GM19043 (cell line): ENCODE measurements around the gene BNIP5.
"Not testable (repeated sequence)": the region's sequence is repeated elsewhere in the genome, so short reads cannot be mapped to it uniquely, and the experiment has no call there.

Source experiments
- ATAC-seq: cut with Tn5 transposase; IDR thresholded peaks from one replicate; pipeline ENCODE4 v1.9.1; 2021; ENCODE audit warnings: low read depth; ENCODE audit not compliant: unreplicated experiment

Gene BNIP5

DNA sequence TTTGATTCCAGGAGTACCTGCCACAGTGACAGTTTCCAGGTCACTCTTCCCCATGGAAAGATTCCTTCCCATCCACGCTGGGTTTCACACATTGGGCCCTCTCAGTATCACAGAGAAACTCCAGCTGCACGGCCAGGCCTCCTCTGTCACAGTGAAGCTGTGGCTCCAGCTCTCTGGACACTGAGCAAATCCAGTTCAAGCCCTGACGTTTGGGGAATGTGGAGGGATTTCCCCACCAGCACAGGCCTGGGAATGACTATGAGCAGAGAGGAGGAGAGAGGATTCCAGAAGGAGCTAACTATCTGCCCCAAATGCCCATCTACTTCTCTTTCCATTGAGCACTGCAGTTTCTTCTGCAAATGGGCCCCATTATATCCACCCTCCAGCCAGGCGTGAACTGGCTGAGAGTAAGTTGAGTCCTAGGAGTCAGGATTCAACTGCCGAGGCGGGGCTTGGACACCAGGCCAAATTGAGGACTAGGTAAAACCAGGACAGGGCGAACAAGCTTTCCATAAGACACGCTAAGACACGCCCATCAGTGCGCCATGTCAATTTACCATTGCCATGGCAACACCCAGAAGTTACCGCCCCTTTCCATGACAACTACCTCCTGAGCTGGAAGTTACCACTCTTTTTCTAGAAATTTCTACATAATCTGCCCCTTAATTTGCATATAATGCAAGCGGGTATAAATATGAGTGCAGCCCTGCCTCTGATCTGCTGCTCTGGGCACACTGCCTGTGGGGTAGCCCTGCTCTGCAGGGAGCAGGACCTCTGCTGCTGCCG is 9.2 kb upstream of the BNIP5 start:
- ATAC-seq: no peak

DNA sequence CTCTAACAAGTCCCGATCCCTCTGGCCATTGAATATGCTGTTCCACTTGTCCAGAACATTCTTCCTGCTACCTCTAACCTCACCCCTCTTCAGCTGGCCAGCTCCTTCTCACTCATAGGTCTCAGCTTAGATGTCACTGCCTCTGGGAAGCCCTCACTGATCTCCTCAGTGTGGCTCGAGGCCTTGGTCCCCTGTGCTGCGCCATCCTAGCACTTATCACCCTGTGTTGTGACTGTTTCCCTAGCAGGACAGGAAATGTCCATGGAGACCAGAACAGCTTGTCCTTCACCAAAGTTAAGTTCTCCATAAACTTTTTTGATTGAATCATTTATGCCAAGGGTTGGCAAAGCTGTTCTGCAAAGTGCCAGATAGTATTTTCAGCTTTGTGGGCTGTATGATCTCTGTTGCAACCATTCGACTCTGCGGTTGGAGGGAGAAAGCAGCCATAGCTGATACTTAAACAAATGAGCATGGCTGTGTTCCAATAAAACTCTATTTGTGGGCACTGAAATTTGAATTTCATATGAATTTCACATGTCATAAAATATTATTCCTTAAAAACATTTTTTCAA is 6.5 kb upstream of the BNIP5 start:
- no peak for ATAC-seq

DNA sequence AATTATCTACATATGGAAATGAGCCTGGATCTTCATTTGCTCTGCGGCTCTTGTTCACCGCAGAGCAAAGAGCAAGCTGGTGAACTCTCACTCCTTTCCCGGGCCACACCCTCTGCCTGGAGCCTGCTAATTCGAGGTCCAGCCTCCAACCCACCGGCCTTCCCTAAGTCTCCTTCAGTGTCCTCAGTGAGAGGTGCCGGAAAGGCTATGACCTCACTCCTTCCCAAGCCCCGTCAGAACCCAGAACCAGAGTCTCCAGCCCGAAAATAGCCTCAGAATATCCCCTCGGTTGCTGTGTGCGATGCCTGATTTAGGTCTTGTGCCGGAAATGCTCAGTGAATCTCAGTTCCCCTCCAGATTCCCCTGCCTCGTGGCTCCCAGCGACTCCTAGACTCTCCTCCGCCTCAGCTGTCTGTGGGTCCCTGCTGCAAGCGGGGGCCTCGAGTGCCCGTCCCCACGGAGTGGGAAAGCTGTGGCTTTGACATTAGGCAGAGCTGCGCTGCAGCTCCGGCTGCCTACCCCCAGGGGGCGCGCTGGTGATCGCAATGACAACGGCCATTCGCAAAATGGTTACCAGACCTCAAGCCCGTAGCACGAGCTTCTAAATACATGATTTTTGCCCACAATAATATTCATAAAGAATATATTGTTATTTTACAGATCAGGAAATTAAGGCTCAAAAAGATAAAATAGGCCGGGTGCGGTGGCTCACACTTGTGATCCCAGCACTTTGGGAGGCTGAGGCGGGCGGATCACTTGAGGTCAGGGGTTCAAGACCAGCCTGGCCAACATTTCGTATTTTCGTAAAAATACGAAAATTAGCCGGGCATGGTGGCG is 4.1 kb upstream of the BNIP5 start:
- no peak for ATAC-seq

DNA sequence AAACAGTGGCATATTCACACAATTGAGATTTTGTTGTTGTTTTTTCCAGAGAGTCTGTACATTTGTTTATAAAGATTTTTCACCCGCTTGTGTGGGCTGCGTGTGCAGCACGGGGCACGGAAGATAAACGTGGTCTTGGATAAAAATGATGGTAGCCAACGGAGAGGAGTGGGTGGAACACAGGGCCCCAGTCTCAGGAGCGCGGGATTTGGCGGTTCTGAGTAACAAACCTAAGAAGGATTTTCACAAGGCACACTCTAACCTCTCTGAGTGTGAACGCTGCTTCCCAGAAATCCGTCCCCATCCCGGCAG is 3.6 kb upstream of the BNIP5 start:
- no peak for ATAC-seq

DNA sequence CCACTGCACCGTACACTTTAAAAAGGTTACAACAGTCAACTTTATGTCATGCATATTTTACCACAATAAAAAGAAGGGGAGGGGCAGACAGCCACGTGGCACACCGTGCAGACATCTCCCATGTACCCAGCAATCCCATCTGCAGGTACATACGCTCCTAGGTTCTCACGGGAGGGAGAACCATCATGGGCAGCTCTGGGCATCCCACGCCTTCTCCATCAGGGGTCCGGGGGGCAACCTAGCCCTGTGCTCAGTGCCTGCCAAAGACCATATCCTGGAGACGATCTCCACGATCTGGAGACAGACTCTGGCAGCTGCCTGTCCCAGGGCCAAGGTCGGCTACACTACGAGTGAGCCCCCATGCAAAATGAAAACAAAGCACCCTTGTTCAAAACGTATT is 2.5 kb upstream of the BNIP5 start:
- no peak for ATAC-seq

DNA sequence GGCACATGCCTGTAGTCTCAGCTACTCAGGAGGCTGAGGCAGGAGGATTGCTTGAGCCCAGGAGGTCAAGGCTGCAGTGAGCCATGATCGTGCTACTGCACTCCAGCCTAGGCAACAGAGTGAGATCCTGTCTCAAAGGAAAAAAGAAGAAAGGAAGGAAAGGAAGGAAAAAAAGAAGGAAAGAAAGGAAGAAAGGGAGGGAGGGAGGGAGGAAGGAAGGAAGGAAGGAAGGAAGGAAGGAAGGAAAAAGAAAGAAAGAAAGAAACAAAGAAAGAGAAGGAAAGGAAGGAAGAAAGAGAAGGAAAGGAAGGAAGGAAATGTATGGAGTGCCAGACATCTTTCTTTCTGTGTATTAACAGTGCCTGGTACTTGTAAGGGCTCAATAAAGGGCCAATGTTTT is 1.5 kb upstream of the BNIP5 start:
- not testable (repeated sequence) for ATAC-seq

DNA sequence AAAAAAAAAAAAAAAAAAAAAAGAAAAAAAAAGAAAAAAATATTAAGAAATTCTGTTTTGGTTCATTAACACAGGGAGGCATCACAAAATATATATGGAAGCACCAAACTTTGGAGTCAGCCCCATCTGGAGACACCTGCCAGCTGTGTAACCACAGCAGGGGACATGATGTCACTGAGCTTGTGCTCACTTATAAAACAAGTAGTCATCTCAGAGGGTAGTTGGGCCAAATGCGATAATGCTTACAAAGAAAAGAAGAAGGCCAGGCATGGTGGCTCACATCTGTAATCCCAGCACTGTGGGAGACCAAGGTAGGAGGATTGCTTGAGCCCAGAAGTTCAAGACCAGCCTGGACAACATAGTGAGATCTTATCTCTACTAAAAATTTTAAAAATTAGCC is 1.1 kb upstream of the BNIP5 start:
- no peak for ATAC-seq

DNA sequence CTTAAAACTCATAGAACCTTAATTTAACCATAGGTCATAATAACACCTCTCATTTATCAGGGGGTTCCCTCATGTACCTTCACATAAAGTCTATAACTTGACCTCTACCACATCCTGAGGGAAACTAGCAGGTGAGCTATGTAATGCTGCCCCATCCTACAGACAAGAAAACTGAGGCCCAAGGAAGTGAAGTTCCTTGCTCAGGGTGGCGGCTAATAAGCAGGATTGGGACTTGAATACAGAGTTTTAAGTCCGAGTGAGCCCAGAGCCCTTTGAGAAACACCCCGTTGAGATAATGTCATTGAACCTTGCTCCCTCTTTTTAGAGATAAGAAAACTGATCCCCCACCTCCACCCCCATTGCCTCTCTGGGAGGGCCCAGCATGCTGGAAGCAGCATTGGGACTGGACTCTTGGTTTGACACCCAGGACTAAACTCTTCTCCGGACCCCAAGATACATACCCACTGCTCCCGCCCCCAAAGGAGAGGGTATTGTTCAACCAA is 429 bp downstream of the BNIP5 start:
- no peak for ATAC-seq

DNA sequence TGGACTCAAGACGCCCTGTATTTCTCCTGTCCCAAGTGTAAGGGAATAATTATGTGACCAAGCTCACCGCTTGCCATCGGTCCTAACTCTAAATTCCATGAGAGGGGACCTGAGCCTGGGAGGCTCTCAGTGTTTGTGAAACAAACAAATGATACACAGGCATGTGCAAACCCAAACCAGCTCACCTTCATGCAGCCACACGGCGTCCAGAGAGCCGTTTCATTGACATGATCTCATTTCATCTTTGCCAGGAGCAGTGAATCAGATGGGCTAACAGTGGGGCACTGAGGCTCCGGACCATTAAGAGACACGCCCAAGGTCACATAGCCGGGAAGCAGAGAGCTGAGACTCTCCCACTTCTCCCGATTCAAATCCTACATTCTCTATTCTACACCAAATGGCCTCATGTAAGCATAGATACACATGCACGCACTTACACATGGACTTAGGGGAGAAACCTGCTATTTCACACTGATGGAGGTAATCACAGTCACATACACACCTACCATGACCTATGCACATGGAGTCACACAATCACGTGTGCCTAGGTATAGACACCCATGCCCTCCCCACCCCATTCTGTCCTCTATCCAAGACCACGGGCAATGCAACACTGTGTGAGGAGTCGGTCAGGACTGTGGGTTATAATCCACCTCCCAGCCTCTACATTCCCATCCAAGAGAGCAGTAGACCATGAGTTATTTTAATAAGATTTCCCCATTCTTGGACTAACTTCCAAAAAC is 1.1 kb downstream of the BNIP5 start:
- no peak for ATAC-seq

DNA sequence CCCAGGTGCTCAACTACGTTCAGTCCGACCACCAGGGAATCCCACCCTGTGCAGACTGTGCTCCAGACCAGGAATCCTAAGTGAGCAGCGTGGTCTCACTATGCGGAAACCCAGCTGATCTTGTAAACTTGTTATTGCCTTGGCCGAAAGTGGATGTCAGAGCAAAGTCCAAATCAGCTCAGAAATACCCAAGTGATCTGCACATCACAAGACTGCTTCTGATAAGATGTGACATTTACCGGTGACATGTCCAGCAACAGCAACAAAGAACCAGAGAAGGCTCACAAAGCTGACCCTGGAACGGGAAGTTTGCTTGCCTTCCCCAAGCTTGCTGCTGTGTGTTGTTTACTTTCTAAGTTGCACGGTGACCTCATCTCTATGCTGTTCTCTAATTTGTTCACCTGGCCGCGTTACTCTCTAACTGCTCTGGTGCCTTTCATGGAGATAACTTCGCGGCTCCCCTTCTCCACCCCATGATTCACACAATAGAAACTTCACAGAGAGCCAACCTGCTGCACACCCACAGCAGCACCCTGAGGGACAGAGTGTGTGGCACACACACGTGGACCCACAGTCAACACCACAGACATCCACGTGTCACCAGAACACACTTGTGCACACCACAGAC is 1.7 kb downstream of the BNIP5 start:
- ATAC-seq: no peak

DNA sequence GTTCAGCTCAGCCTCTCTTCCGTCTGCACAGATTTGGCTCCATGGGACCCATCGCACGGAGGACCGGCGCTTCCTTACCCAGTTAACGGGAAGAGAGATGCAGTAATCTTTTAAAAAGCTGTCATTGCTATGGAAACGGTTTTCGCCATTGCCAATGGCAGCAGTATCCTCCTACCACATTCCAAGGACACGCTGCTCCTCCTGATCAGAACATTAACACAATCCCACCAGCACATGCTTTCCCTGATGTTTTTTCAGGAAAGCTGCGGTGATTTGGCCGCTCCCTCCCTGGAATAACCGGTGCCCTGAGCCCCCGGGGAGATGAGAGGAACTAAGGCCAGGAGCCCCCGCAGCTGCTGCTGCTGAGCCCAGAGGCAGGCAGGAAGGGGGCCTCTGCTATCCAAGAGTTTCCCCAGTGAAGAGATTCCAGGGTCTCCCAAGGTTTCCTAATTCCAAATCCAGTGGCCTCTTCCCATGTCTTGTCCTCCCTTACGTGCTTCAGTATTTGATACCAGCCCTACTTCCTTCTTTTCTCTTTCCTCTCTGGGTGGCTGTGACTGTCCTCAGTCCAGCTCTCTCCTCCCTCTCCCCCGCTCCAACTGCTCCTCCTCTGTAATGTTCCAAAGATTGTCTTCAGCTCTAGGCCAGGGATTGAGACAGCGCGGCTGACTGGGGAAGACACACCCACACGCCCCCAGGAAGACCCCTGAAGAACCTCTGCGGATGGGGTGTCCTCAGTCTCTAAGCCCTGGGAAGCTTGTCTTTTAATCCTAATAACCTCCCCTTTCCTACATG is 2.6 kb downstream of the BNIP5 start:
- ATAC-seq: no peak

DNA sequence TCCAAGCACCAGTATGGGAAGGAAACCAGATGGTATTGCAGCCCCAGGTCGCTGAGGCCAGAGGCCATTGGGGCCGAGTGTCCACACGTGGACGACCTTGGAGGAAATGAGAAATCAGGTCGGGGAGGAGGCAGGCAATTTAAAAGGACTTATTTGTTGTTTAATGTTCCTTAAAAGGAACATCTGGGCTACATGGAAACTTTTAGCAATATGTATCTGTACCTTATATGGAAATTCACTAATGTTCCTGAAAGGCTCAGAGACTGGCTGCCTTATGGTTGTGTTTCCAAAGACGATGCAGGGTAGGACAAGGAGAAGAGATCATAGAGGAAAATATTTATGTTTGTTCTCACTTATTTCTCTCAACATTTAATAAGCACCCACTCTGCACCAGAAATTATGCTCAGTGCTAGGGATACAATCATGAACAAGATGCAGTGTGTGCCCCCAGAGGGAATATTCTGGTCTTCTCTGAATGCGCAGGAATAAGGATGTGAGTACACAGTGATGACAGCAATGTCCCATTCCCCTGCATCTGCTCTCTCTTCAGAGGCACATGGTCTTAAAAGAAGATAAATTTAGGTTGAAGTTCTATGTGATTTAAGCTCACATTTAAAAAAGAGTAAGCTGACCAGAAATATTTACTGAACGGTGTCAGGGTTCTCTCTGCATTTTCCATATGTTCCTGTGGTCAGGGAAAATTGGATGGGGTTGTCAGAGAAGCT is 3.4 kb downstream of the BNIP5 start:
- no peak for ATAC-seq

DNA sequence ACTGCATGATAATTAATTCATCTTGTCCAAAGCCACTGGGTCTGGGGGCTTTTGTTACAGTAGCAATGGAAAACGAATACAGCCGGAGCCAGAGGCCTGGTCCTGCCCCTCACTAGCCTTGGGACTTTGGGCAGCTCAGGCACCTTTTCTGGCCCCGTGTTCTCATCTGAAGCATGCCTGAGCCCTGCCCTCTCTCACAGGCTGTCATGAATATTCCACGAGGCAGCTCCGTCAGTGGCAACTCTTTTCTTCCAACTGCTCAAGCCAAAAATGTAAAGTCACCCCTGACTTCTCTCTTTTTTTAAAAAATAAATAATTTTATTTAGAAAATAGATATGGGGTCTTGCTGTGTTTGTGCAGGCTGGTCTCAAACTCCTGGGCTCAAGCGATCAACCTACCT is 5.3 kb downstream of the BNIP5 start:
- no peak for ATAC-seq

DNA sequence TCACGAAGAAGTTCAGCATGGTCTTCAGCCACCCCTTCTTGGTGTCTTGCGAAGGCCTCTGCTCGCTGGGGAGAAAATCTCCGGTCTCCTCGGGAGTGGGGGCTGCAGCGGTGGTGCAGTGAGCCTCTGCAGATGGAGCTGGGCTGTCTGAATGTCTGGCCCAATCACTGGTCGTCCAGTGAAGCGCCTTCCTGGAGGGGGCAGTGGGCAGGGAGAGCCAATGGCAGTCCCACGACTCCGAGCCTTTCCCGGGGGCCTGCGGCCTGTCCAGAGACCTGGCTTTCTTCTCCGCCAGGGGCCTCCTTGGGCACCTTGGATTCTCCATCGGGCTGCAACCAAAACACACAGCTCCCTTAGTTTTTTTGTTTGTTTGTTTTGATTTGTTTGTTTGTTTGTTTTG is 6.3 kb downstream of the BNIP5 start:
- ATAC-seq: no peak

DNA sequence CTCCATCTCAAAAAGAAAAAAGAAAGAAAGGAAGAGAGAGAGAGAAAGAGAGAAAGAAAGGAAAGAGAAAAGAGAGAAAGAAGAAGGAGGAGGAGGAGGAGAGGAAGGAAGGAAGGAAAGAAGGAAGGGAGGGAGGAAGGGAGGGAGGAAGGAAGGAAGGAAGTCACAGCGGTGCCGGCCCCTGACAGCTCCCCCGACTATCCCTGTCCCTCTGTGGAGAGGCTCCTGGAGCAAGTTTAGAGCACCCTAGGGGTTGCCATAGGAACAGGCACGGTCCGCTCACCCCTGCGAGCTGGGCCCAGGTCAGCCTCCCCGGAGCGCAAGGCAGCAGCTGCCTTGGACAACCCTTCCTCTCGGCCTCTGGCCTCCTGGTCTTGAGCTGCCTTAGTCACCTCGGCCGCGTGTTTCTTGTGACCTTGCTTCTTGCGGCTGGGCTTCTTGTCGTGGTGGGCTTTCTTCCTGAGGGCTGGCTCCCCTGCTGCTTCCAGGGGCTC is 6.8 kb downstream of the BNIP5 start:
- no peak for ATAC-seq

DNA sequence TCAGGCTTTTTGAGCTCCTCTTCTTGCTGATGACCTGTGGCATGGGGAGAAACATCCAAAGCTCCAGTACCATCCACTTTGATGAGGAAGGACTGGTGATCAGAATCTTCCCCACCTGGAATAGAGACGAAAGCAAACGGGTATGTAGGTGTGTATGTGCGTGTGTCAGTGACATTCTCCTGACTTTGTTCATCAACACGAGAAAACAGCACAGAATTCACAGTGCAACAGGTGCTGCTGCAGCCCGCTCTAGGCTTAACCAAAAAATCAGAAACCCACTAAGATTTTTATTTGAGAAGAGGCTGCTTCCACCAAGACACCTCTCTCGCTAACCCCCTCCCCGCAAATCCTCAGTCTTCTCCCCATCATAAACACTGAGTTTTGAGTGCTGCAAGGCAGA is 8.1 kb downstream of the BNIP5 start:
- ATAC-seq: no peak

DNA sequence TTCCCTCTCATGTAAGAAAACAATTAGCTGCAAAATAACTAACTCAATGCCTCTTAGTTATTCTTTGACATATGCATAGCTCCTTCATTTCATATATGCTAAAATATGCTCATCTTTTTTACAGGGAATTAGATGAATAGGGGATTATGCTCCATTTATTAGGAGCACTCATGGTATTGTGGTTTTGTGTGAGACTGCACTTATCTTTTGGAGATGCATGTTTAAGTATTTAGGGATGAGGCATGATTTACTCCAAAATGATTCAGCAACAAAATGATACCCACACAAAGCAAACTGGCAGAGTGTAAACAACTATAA is 8.8 kb downstream of the BNIP5 start:
- no peak for ATAC-seq

DNA sequence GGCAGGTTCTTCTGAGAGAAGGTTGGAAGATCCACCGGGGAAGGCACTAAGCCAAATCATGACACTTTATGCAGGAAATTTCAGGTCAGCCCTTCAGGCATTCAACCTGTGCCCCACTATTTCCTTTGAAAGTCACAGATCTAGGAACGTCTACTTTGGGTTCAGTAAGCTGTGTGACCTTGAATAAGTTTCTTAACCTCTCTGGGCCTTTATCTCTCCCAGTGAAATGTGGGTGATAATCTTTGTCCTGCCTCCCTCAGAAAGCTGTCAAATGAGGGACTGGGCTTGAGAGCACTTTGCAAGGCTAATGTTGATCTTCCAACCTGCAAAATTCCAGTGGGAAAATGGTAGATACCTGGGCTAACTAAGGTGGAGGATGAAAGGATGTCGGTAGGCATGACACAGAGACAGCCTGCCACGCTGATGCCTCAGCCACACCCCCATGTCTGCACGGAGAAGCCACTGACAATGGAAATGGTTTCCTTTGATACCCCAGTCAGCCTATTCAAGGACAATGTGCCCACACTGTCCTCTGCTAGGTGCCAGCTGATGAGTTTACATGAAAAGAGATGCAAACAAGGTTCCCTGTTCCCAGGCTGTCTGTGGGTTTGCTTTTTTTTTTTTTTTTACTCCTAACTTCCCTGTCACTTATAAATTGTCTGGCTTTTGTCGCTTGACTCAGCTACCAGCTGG is 9.3 kb downstream of the BNIP5 start:
- no peak for ATAC-seq
